GM18502 (cell line): ENCODE measurements around the gene CRIP1.

Experiments used
- ATAC-seq: cut with Tn5 transposase; IDR thresholded peaks from one replicate; pipeline ENCODE4 v1.9.1; 2021; ENCODE audit warnings: mild to moderate bottlenecking; ENCODE audit not compliant: unreplicated experiment, poor library complexity

The CRIP1 gene

GRCh38 chr14:105469456-105470349 is 17.0 kb upstream of the CRIP1 start:
- no peak for ATAC-seq

GRCh38 chr14:105470350-105471296 is 16.1 kb upstream of the CRIP1 start:
- no peak for ATAC-seq

GRCh38 chr14:105471297-105471821 is 15.3 kb upstream of the CRIP1 start:
- ATAC-seq: no peak

- no peak for ATAC-seq
These were observed 14.7 kb upstream of the CRIP1 start for GRCh38 chr14:105471823-105472485.

GRCh38 chr14:105472486-105472991 is 14.1 kb upstream of the CRIP1 start:
- ATAC-seq: no peak

GRCh38 chr14:105473033-105473676 is 13.5 kb upstream of the CRIP1 start:
- ATAC-seq: no peak

GRCh38 chr14:105473677-105474482 is 12.8 kb upstream of the CRIP1 start:
- ATAC-seq: no peak

- ATAC-seq: no peak
These were observed 12.0 kb upstream of the CRIP1 start, which contains the start of gene CRIP2 for GRCh38 chr14:105474483-105475268. TSS of gene CRIP2 (plus strand) at chr14:105474821. CDS start at chr14:105474863, 42 bp downstream.

GRCh38 chr14:105475269-105476096 is 11.2 kb upstream of the CRIP1 start:
- ATAC-seq: no peak

GRCh38 chr14:105476097-105476830 is 10.4 kb upstream of the CRIP1 start:
- ATAC-seq: no peak

GRCh38 chr14:105476831-105477659 is 9.6 kb upstream of the CRIP1 start:
- ATAC-seq: no peak

GRCh38 chr14:105477660-105478397 is 8.9 kb upstream of the CRIP1 start:
- no peak for ATAC-seq

- no peak for ATAC-seq
These were observed 8.1 kb upstream of the CRIP1 start for GRCh38 chr14:105478398-105479251.
